Activated CD4-positive, alpha-beta T cell treated with anti-CD3 and anti-CD28 coated beads, Interleukin-2, amount 50 U/mL, for 24 hours (primary cell): ENCODE data around the gene SPCS2.

Experiments used
- DNase-seq, 2 donors: peaks; one replicate each; pipeline ENCODE4 v3.0.0-alpha.2; 2020; ENCODE audit warnings: low read depth in 1 of 2, low spot score in 1 of 2

Gene SPCS2

GRCh38 chr11:74948898-74949752, at the start of gene SPCS2, which contains the start of gene XRRA1:
SPCS2 (plus strand) TSS chr11:74949266; CDS start chr11:74949286, 20 bp downstream.
XRRA1 (minus strand) TSS chr11:74949091; CDS start chr11:74940878, 8,213 bp downstream.
- peak; percentile 94 to 98 for DNase-seq

- DNase-seq, result no peak
These were observed 46.7 kb upstream of the SPCS2 start for GRCh38 chr11:74902342-74902741.

- DNase-seq, result no peak
These were observed 43.7 kb upstream of the SPCS2 start for GRCh38 chr11:74905326-74905725.

GRCh38 chr11:74909385-74909784, 39.7 kb upstream of the SPCS2 start:
- DNase-seq, result no peak

GRCh38 chr11:74909812-74910211, 39.3 kb upstream of the SPCS2 start:
- no peak for DNase-seq

- no peak for DNase-seq
These were observed 25.9 kb upstream of the SPCS2 start for GRCh38 chr11:74923125-74923524.

- no peak for DNase-seq
These were observed 23.8 kb upstream of the SPCS2 start for GRCh38 chr11:74925281-74925680.

- no peak for DNase-seq
These were observed 22.6 kb upstream of the SPCS2 start for GRCh38 chr11:74926304-74927030.

GRCh38 chr11:74927496-74927895, 21.6 kb upstream of the SPCS2 start:
- no peak for DNase-seq

GRCh38 chr11:74929431-74930363, 19.4 kb upstream of the SPCS2 start:
- DNase-seq, result peak; percentile 14 to 64

- DNase-seq, result no peak
These were observed 16.9 kb upstream of the SPCS2 start for GRCh38 chr11:74932169-74932568.

- no peak for DNase-seq
These were observed 16.3 kb upstream of the SPCS2 start for GRCh38 chr11:74932797-74933196.

GRCh38 chr11:74933765-74934164, 15.3 kb upstream of the SPCS2 start:
- DNase-seq, result no peak

- no peak for DNase-seq
These were observed 13.8 kb upstream of the SPCS2 start for GRCh38 chr11:74935285-74935684.

GRCh38 chr11:74936087-74936486, 13.0 kb upstream of the SPCS2 start:
- DNase-seq, result no peak

- no peak for DNase-seq
These were observed 12.1 kb upstream of the SPCS2 start for GRCh38 chr11:74936976-74937375.

GRCh38 chr11:74937696-74938475, 11.2 kb upstream of the SPCS2 start:
- no peak for DNase-seq

- DNase-seq, result no peak
These were observed 7.6 kb upstream of the SPCS2 start for GRCh38 chr11:74941492-74941891.

- DNase-seq, result no peak
These were observed 6.8 kb upstream of the SPCS2 start for GRCh38 chr11:74942073-74942759.

GRCh38 chr11:74948546-74948897, 544 bp upstream of the SPCS2 start:
- DNase-seq, result no peak
